SK-N-SH (cell line): ENCODE measurements around the gene MAP2.

Source experiments
- EZH2phosphoT487 ChIP-seq: fragments of 200-600 bp; sonication (generic); IDR thresholded peaks from 2 replicates; pipeline ENCODE4 v1.6.1; 2017; ENCODE audit warnings: low read depth, mixed run types, mild to moderate bottlenecking, antibody characterized with exemption, moderate library complexity, borderline replicate concordance
- FOSL2 ChIP-seq: IDR thresholded peaks from 2 replicates; pipeline ENCODE4 v1.4.0; 2012; ENCODE audit warnings: low read depth, mild to moderate bottlenecking, moderate library complexity, borderline replicate concordance
- GATA2 ChIP-seq: sonication (generic); formaldehyde crosslinking; IDR thresholded peaks from 2 replicates; pipeline ENCODE4 v1.5.0; 2020; ENCODE audit warnings: mild to moderate bottlenecking, missing genetic modification reagents
- IRF3 ChIP-seq: fragments of 150-350 bp; IDR thresholded peaks from 2 replicates; pipeline ENCODE4 v1.6.1; 2016; ENCODE audit warnings: mild to moderate bottlenecking, low read depth, low read length
- JUND ChIP-seq: IDR thresholded peaks from 2 replicates; pipeline ENCODE4 v1.4.0; 2012
- RAD21 ChIP-seq: IDR thresholded peaks from 2 replicates; pipeline ENCODE4 v1.6.1; 2012; ENCODE audit warnings: mild to moderate bottlenecking, low read length
- REST ChIP-seq: IDR thresholded peaks from 2 replicates; pipeline ENCODE4 v1.6.1; 2012; ENCODE audit warnings: mild to moderate bottlenecking, low read depth, low read length, moderate library complexity
- RFX5 ChIP-seq: IDR thresholded peaks from 2 replicates; pipeline ENCODE4 v1.6.1; 2012; ENCODE audit warnings: mild to moderate bottlenecking, improper control_type of control experiment, low read length
- SIN3A ChIP-seq: IDR thresholded peaks from 2 replicates; pipeline ENCODE4 v1.6.1; 2012; ENCODE audit warnings: low read depth, mild to moderate bottlenecking, low read length, moderate library complexity, borderline replicate concordance
- SMC3 ChIP-seq: IDR thresholded peaks from 2 replicates; pipeline ENCODE4 v1.6.1; 2012; ENCODE audit warnings: low read depth, low read length, improper control_type of control experiment
- TAF1 ChIP-seq: IDR thresholded peaks from 2 replicates; pipeline ENCODE4 v1.6.1; 2012; ENCODE audit warnings: low read depth, mild to moderate bottlenecking, low read length, moderate library complexity, borderline replicate concordance
- USF2 ChIP-seq: fragments of 150-350 bp; IDR thresholded peaks from 2 replicates; pipeline ENCODE4 v1.6.1; 2017; ENCODE audit warnings: antibody characterized with exemption, low read length, low read depth, borderline replicate concordance
- TF ChIP-seq, protein P1 (sequence below): fragments of 200-600 bp; sonication (generic); IDR thresholded peaks from 2 replicates; pipeline ENCODE4 v1.6.1; 2017; ENCODE audit warnings: antibody characterized with exemption, mild to moderate bottlenecking, moderate library complexity

DNA sequence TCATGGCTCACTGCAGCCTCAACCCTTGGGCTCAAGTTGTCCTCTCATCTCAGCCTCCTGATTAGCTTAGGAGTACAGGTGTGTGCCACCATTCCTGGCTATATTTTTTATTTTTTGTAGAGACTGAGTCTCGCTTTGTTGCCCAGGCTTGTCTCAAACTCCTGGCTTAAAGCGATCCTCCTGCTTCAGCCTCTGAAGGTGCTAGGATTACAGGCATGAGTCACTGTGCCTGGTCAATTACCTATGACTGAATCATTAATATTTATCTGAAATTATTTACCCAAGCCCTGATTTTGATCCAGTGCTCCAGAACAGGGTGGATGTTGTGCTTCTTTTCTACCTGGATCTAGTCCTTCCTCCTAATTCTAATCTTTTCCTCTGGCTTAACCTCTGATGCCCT lies 87.8 kb downstream of the MAP2 start:
- no peak for TF ChIP-seq FOSL2
- TF ChIP-seq, protein P1, sequence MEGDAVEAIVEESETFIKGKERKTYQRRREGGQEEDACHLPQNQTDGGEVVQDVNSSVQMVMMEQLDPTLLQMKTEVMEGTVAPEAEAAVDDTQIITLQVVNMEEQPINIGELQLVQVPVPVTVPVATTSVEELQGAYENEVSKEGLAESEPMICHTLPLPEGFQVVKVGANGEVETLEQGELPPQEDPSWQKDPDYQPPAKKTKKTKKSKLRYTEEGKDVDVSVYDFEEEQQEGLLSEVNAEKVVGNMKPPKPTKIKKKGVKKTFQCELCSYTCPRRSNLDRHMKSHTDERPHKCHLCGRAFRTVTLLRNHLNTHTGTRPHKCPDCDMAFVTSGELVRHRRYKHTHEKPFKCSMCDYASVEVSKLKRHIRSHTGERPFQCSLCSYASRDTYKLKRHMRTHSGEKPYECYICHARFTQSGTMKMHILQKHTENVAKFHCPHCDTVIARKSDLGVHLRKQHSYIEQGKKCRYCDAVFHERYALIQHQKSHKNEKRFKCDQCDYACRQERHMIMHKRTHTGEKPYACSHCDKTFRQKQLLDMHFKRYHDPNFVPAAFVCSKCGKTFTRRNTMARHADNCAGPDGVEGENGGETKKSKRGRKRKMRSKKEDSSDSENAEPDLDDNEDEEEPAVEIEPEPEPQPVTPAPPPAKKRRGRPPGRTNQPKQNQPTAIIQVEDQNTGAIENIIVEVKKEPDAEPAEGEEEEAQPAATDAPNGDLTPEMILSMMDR: no peak
- TF ChIP-seq JUND: no peak
- no peak for TF ChIP-seq IRF3
- no peak for TF ChIP-seq RAD21
- no peak for TF ChIP-seq SMC3
- TF ChIP-seq TAF1: no peak
- no peak for TF ChIP-seq USF2
- no peak for TF ChIP-seq SIN3A
- TF ChIP-seq REST: no peak
- TF ChIP-seq GATA2 (CRISPR knock-in tag): no peak
- TF ChIP-seq RFX5: no peak
- no peak for TF ChIP-seq EZH2phosphoT487
